BE2C (cell line): ENCODE data around the gene GPR39.

Experiments
- DNase-seq: peaks from one replicate; pipeline ENCODE4 v3.0.0-alpha.2; 2020
- H3K27me3 ChIP-seq: fragments of 250-450 bp; sonication (Bioruptor Pico); 2 replicates; pipeline ENCODE4 v1.5.1; 2020; ENCODE audit warnings: mild to moderate bottlenecking
- H3K36me3 ChIP-seq: fragments of 250-450 bp; sonication (Bioruptor Pico); 2 replicates; pipeline ENCODE4 v1.5.1; 2020; ENCODE audit warnings: mild to moderate bottlenecking
- H3K4me1 ChIP-seq: fragments of 250-450 bp; sonication (Bioruptor Pico); 2 replicates; pipeline ENCODE4 v1.5.1; 2020
- H3K4me3 ChIP-seq: 2 replicates; pipeline ENCODE4 v1.5.1; 2011; ENCODE audit warnings: low read depth, low read length
- H3K9me3 ChIP-seq: fragments of 250-450 bp; sonication (Bioruptor Pico); 2 replicates; pipeline ENCODE4 v1.5.1; 2020
- CTCF ChIP-seq: IDR thresholded peaks from 2 replicates; pipeline ENCODE4 v1.5.1; 2012; ENCODE audit warnings: mild to moderate bottlenecking, low read depth, low read length

GPR39 gene

GRCh38 chr2:132482821-132483220 is 66.2 kb downstream of the GPR39 start:
- Histone ChIP-seq H3K9me3 (no peaks in the 10 kb centered on the region), H3K4me3 (no peak overlapping the region), H3K36me3 (no peaks in the 10 kb centered on the region), H3K4me1 (no peaks in the 10 kb centered on the region), H3K27me3 (no peaks in the 10 kb centered on the region)
- TF ChIP-seq CTCF = no peak
- DNase-seq = no peak

GRCh38 chr2:132484144-132484543 is 67.5 kb downstream of the GPR39 start:
- no peak for DNase-seq
- no peaks in the 10 kb centered on the region for H3K27me3 ChIP-seq
- TF ChIP-seq CTCF = no peak

GRCh38 chr2:132488491-132488890 is 71.9 kb downstream of the GPR39 start:
- H3K9me3 ChIP-seq = no peaks in the 10 kb centered on the region
- no peaks in the 10 kb centered on the region for H3K4me1 ChIP-seq
- H3K36me3 ChIP-seq = no peaks in the 10 kb centered on the region
- H3K27me3 ChIP-seq = no peaks in the 10 kb centered on the region
- TF ChIP-seq CTCF = no peak
- H3K4me3 ChIP-seq = no peak overlapping the region
- DNase-seq = no peak

More at GRCh38 chr2:132484144-132484543, 67.5 kb downstream of the GPR39 start:
- Histone ChIP-seq H3K4me3 (no peak overlapping the region), H3K9me3 (no peaks in the 10 kb centered on the region), H3K36me3 (no peaks in the 10 kb centered on the region), H3K4me1 (no peaks in the 10 kb centered on the region)

GRCh38 chr2:132489150-132489549 is 72.5 kb downstream of the GPR39 start:
- Histone ChIP-seq H3K4me3 (no peak overlapping the region), H3K27me3 (no peaks in the 10 kb centered on the region), H3K9me3 (no peaks in the 10 kb centered on the region), H3K4me1 (no peaks in the 10 kb centered on the region), H3K36me3 (no peaks in the 10 kb centered on the region)
- no peak for DNase-seq
- TF ChIP-seq CTCF = no peak

GRCh38 chr2:132495881-132496280 is 79.3 kb downstream of the GPR39 start:
- no peak overlapping the region for H3K4me3 ChIP-seq
- no peaks in the 10 kb centered on the region for H3K4me1 ChIP-seq
- no peak for TF ChIP-seq CTCF
- H3K27me3 ChIP-seq = no peaks in the 10 kb centered on the region
- DNase-seq = no peak
- no peaks in the 10 kb centered on the region for H3K9me3 ChIP-seq
- H3K36me3 ChIP-seq = no peaks in the 10 kb centered on the region

GRCh38 chr2:132496555-132496954 is 80.0 kb downstream of the GPR39 start:
- Histone ChIP-seq H3K36me3 (no peaks in the 10 kb centered on the region), H3K27me3 (no peaks in the 10 kb centered on the region), H3K4me3 (no peak overlapping the region), H3K9me3 (no peaks in the 10 kb centered on the region), H3K4me1 (no peaks in the 10 kb centered on the region)
- DNase-seq = no peak
- no peak for TF ChIP-seq CTCF
